ENCODE results near the gene SLC38A1. TPM values are rescaled to one million over a fixed set of nuclear protein-coding genes. Genes with fewer than 3 reads are reported as not detected.
"Not testable (repeated sequence)": the region's sequence is repeated elsewhere in the genome, so short reads cannot be mapped to it uniquely, and the experiment has no call there.

Gene SLC38A1
- total and polyA plus RNA-seq, 2 experiments from 2014 or later = 79.9 to 92.0 TPM

- in situ Hi-C loops (cut with MboI) = no loop called here
- no peak overlapping the region for H3K4me2 ChIP-seq (ENCODE audit: unreplicated experiment)
- H4K20me1 ChIP-seq (ENCODE audit: insufficient read depth) = no peaks in the 10 kb centered on the region
- H3K36me3 ChIP-seq (ENCODE audit: low read depth) = no peaks in the 10 kb centered on the region
- no peaks in the 10 kb centered on the region for H3K79me2 ChIP-seq (ENCODE audit: insufficient read depth)
- H3F3A ChIP-seq (ENCODE audit: insufficient read depth) = peaks cover 22% of the 10 kb centered on the region
- no peak overlapping the region for H2AFZ ChIP-seq
- H3K27me3 ChIP-seq (replicated peaks; ENCODE audit: insufficient read depth) = no peaks in the 10 kb centered on the region
- peaks cover 19% of the 10 kb centered on the region for H3K4me1 ChIP-seq (ENCODE audit: insufficient read depth)
- DNase-seq = no peak
- H3K9me3 ChIP-seq (ENCODE audit: low read depth) = no peaks in the 10 kb centered on the region
- no peaks in the 10 kb centered on the region for H3K9me2 ChIP-seq (ENCODE audit: insufficient read depth)
- TF ChIP-seq EZH2phosphoT487 (IDR thresholded peaks at IDR 0.05; ENCODE audit: insufficient read depth, low read depth) = no peak
- no peak for TF ChIP-seq EZH2 (IDR thresholded peaks at IDR 0.05; ENCODE audit: insufficient read depth, poor library complexity, severe bottlenecking)
- no peak overlapping the region for H3K9ac ChIP-seq
- H3K27ac ChIP-seq = no peak overlapping the region
- 29 to 31% methylated on average over 3 of the region's 3 CpGs for WGBS, 2 experiments (ENCODE audit: low coverage in 1 of 2, low lambda C conversion rate in 2 of 2, missing lambda C conversion rate in 2 of 2)
- no peak overlapping the region for H3K4me3 ChIP-seq
Observed at GRCh38 chr12:46164186-46164761, 104.6 kb downstream of the SLC38A1 start.

- H3K27me3 ChIP-seq (replicated peaks; ENCODE audit: insufficient read depth); H3K9ac ChIP-seq; H4K20me1 ChIP-seq (ENCODE audit: insufficient read depth); DNase-seq; in situ Hi-C loops (cut with MboI); H3K4me2 ChIP-seq (ENCODE audit: unreplicated experiment); H2AFZ ChIP-seq; H3K79me2 ChIP-seq (ENCODE audit: insufficient read depth); H3K36me3 ChIP-seq (ENCODE audit: low read depth); H3K9me2 ChIP-seq (ENCODE audit: insufficient read depth); H3K27ac ChIP-seq; H3K9me3 ChIP-seq (ENCODE audit: low read depth); H3K4me3 ChIP-seq: not testable (repeated sequence)
- H3K4me1 ChIP-seq (ENCODE audit: insufficient read depth) = peaks cover 19% of the 10 kb centered on the region
- H3F3A ChIP-seq (ENCODE audit: insufficient read depth) = peaks cover 22% of the 10 kb centered on the region
- 93 to 98% methylated on average over 3 of the region's 4 CpGs for WGBS, 2 experiments (ENCODE audit: low coverage in 1 of 2, low lambda C conversion rate in 2 of 2, missing lambda C conversion rate in 2 of 2)
Observed at GRCh38 chr12:46162549-46163076, 106.2 kb downstream of the SLC38A1 start.

GRCh38 chr12:46160981-46161690, 107.7 kb downstream of the SLC38A1 start:
- H3K36me3 ChIP-seq (ENCODE audit: low read depth) = 0 out of 2 replicates have a peak, but pooled peaks cover 3% of the 10 kb centered on the region
- no peaks in the 10 kb centered on the region for H3K79me2 ChIP-seq (ENCODE audit: insufficient read depth)
- H3K4me2 ChIP-seq (ENCODE audit: unreplicated experiment) = peak overlapping the region; percentile 70
- H2AFZ ChIP-seq = peak overlapping the region; percentile 23
- no peaks in the 10 kb centered on the region for H3K9me3 ChIP-seq (ENCODE audit: low read depth)
- no peaks in the 10 kb centered on the region for H4K20me1 ChIP-seq (ENCODE audit: insufficient read depth)
- WGBS, 2 experiments (ENCODE audit: low coverage in 1 of 2, low lambda C conversion rate in 2 of 2, missing lambda C conversion rate in 2 of 2) = 83 to 87% methylated on average over 4 of the region's 4 CpGs
- peaks cover 22% of the 10 kb centered on the region for H3F3A ChIP-seq (ENCODE audit: insufficient read depth)
- H3K4me1 ChIP-seq (ENCODE audit: insufficient read depth) = peaks cover 19% of the 10 kb centered on the region
- in situ Hi-C loops (cut with MboI) = no loop called here
- no peak for TF ChIP-seq EZH2phosphoT487 (IDR thresholded peaks at IDR 0.05; ENCODE audit: insufficient read depth, low read depth)
- TF ChIP-seq EZH2 (IDR thresholded peaks at IDR 0.05; ENCODE audit: insufficient read depth, poor library complexity, severe bottlenecking) = no peak
- no peaks in the 10 kb centered on the region for H3K27me3 ChIP-seq (replicated peaks; ENCODE audit: insufficient read depth)
- peak overlapping the region; percentile 29; the same call in 1 of the 2 replicates for H3K9ac ChIP-seq
- H3K27ac ChIP-seq = peak overlapping the region; percentile 71
- no peak for DNase-seq
- H3K4me3 ChIP-seq = no peak overlapping the region
- H3K9me2 ChIP-seq (ENCODE audit: insufficient read depth) = no peaks in the 10 kb centered on the region

GRCh38 chr12:46160101-46160980, 108.5 kb downstream of the SLC38A1 start:
- Histone ChIP-seq H3K36me3 (ENCODE audit: low read depth) (0 out of 2 replicates have a peak, but pooled peaks cover 3% of the 10 kb centered on the region), H3K4me1 (ENCODE audit: insufficient read depth) (peaks cover 19% of the 10 kb centered on the region), H3K9me2 (ENCODE audit: insufficient read depth) (no peaks in the 10 kb centered on the region), H3K27me3 (replicated peaks; ENCODE audit: insufficient read depth) (no peaks in the 10 kb centered on the region), H3F3A (ENCODE audit: insufficient read depth) (peaks cover 22% of the 10 kb centered on the region), H3K9me3 (ENCODE audit: low read depth) (no peaks in the 10 kb centered on the region), H4K20me1 (ENCODE audit: insufficient read depth) (no peaks in the 10 kb centered on the region), H3K9ac (peak overlapping the region; percentile 49), H3K4me3 (peak overlapping the region; percentile 6; the same call in 1 of the 2 replicates), H3K4me2 (ENCODE audit: unreplicated experiment) (peak overlapping the region; percentile 70), H3K27ac (peak overlapping the region; percentile 71), H2AFZ (peak overlapping the region; percentile 23), H3K79me2 (ENCODE audit: insufficient read depth) (no peaks in the 10 kb centered on the region)
- TF ChIP-seq EZH2 (IDR thresholded peaks at IDR 0.05; ENCODE audit: insufficient read depth, poor library complexity, severe bottlenecking) = no peak
- no peak for TF ChIP-seq EZH2phosphoT487 (IDR thresholded peaks at IDR 0.05; ENCODE audit: insufficient read depth, low read depth)
- peak; percentile 92 for DNase-seq
- in situ Hi-C loops (cut with MboI) = no loop called here
- WGBS, 2 experiments (ENCODE audit: low coverage in 1 of 2, low lambda C conversion rate in 2 of 2, missing lambda C conversion rate in 2 of 2) = 26 to 34% methylated on average over 10 of the region's 10 CpGs
